Progenitor cell of endocrine pancreas (in vitro differentiated cells): ENCODE data around the gene MVB12B. TPM values are rescaled to one million over a fixed set of nuclear protein-coding genes. Genes with fewer than 3 reads are reported as not detected.
A peak's percentile ranks its signal among the peaks of the same experiment; 100 is the strongest.

ENCODE experiments used
- DNase-seq: peaks from one replicate; pipeline ENCODE4 v3.0.0; 2021; ENCODE audit warnings: low spot score; ENCODE audit not compliant: unreplicated experiment
- H3K27ac Mint-ChIP-seq: 2 replicates; pipeline ENCODE4 v1.8.0; 2021; ENCODE audit warnings: mild to moderate bottlenecking, moderate library complexity, mixed read lengths
- H3K27me3 Mint-ChIP-seq: 2 replicates; pipeline ENCODE4 v1.8.0; 2021; ENCODE audit warnings: mixed read lengths
- H3K36me3 Mint-ChIP-seq: 2 replicates; pipeline ENCODE4 v1.8.0; 2022; ENCODE audit warnings: mixed read lengths; ENCODE audit not compliant: insufficient read depth
- H3K4me1 Mint-ChIP-seq: 2 replicates; pipeline ENCODE4 v1.8.0; 2021; ENCODE audit warnings: low read depth, mixed read lengths
- H3K4me3 Mint-ChIP-seq: 2 replicates; pipeline ENCODE4 v1.8.0; 2021; ENCODE audit warnings: low read depth, mild to moderate bottlenecking, moderate library complexity, mixed read lengths
- H3K9me3 Mint-ChIP-seq: 2 replicates; pipeline ENCODE4 v1.8.0; 2021; ENCODE audit warnings: low read depth, mixed read lengths
- total RNA-seq: library from RNA; stranded (reverse); gene quantifications from 2 replicates; pipeline ENCODE4 v1.2.1, GENCODE V29; 2021
- TF ChIP-seq, protein P1 (sequence below): fragments of 200-600 bp; sonication (generic); IDR thresholded peaks from one replicate; pipeline ENCODE4 v1.5.0; 2021; ENCODE audit warnings: antibody characterized with exemption, mild to moderate bottlenecking; ENCODE audit not compliant: unreplicated experiment

The MVB12B gene
- total RNA-seq, 1 donor from 2014 or later: 34.6 TPM

DNA sequence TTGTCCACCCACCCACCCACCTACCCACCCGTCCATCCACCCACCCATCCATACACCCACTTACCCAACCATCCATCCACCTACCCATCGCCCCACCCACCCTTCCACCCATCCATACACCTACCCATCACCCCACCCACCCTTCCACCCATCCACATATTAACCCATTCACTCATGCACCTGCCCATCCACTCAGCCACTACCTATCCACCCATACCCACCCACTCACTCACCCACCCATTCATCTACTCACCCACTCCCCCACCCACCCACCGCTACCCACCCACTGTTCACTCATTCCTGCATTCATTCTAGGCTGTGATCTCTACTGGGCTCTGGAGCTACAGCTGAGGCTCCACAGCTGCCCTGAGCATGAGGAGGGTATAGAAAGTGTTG, 169.6 kb downstream of the MVB12B start:
- H3K27me3 Mint-ChIP-seq: peaks cover 21% of the 10 kb centered on the region
- no peaks in the 10 kb centered on the region for H3K9me3 Mint-ChIP-seq
- H3K4me1 Mint-ChIP-seq: peaks cover 4% of the 10 kb centered on the region
- DNase-seq: no peak
- H3K36me3 Mint-ChIP-seq: no peaks in the 10 kb centered on the region
- H3K4me3 Mint-ChIP-seq: no peak overlapping the region
- no peak overlapping the region for H3K27ac Mint-ChIP-seq
- TF ChIP-seq, protein P1, sequence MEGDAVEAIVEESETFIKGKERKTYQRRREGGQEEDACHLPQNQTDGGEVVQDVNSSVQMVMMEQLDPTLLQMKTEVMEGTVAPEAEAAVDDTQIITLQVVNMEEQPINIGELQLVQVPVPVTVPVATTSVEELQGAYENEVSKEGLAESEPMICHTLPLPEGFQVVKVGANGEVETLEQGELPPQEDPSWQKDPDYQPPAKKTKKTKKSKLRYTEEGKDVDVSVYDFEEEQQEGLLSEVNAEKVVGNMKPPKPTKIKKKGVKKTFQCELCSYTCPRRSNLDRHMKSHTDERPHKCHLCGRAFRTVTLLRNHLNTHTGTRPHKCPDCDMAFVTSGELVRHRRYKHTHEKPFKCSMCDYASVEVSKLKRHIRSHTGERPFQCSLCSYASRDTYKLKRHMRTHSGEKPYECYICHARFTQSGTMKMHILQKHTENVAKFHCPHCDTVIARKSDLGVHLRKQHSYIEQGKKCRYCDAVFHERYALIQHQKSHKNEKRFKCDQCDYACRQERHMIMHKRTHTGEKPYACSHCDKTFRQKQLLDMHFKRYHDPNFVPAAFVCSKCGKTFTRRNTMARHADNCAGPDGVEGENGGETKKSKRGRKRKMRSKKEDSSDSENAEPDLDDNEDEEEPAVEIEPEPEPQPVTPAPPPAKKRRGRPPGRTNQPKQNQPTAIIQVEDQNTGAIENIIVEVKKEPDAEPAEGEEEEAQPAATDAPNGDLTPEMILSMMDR: no peak

DNA sequence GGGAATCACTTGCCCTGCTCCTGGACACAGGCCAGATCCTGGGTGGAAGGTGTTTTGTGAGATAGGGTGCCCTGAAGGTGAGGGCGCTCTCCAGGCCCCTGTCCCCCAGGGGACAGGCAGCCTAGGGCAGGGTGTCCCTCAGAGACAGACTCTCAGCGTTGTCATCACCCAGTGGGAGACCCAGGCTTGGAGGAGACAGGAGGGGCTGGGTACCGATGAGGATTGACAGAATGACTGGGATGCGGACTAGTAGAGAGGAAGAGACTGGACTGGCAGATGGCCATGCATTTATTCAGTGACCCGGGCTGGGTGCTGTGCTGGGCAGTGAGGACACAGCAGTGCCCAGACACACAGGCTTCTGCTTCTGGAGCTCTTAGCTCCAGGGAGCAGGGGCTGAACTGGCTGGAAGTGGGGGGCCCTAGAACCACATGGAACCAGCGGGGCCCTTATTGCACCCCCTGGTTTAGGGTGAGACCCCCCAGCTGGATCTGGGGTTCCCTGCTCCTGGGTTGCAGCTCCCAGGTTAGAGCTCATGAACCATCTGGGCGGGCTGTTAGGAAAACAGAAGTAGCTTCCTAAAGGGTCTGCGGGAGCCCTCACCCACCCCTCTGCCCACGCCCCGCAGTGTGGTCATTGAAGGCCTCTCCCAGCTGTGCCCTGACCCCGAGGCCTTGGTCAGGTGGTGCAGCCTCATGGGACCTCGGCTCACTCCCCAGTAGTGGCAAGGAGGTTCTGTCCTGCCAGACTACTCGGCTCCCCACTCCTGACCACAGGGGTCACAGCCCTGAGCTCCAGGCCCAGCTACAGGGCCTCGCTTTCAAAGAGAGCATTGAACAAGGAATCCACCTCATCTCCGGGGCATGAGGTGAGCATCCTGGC, 170.4 kb downstream of the MVB12B start:
- H3K36me3 Mint-ChIP-seq: no peaks in the 10 kb centered on the region
- no peaks in the 10 kb centered on the region for H3K9me3 Mint-ChIP-seq
- H3K27me3 Mint-ChIP-seq: peaks cover 21% of the 10 kb centered on the region
- TF ChIP-seq, protein P1: no peak
- H3K4me1 Mint-ChIP-seq: peaks cover 4% of the 10 kb centered on the region
- H3K4me3 Mint-ChIP-seq: no peak overlapping the region
- no peak for DNase-seq
- no peak overlapping the region for H3K27ac Mint-ChIP-seq

DNA sequence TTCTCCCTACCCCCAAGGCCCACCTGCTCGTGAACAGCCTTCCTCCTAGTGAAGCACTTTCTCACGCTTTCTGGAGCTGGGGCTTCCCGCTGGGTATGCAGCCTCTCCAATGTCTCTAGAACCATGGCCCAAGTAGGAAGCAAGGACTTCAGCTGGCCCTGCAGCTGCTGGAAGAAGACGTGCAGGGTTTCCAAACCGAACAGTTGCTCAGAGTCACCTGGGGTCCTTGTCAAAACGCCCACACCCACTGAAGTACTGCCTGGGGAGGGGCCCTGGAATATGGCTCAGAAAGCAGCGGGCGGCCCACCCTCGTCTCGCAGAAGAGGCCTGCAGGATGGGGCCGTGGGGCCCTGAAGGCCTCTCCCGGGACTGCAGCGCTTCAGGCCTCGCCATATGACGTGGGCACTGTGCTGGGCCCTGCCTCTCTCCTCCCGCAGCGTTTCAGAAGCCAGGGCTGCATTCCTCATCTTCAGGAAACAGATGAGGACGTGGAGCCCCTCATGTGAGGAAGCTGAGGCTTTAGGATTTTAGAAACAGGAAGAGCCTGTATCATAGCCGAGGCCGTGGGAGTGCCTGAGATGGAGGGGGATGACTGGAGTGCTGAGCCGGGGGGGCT, 171.1 kb downstream of the MVB12B start:
- TF ChIP-seq, protein P1: no peak
- H3K9me3 Mint-ChIP-seq: no peaks in the 10 kb centered on the region
- no peak for DNase-seq
- H3K4me1 Mint-ChIP-seq: peaks cover 4% of the 10 kb centered on the region
- H3K4me3 Mint-ChIP-seq: no peak overlapping the region
- no peaks in the 10 kb centered on the region for H3K36me3 Mint-ChIP-seq
- H3K27me3 Mint-ChIP-seq: peaks cover 21% of the 10 kb centered on the region
- H3K27ac Mint-ChIP-seq: no peak overlapping the region

DNA sequence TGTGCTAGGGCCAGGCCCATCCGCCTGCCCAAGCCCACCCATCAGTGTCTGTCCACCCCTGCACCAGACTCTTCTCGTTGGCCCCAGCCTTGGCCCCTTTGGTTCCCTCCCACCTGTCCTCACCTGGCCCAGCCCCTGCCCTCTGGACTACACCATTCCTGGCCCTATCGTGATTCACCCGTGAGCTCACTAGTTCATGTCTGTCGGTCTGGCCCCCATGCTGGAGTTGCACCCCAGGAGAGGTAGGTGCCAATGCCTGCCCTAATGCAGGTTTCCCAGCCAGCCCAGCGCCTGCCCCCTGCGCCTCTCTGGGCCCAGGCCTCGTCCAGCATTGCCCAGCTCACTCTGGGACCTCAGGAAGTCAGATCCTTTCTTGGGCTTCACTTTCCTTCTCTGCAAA, 171.7 kb downstream of the MVB12B start:
- DNase-seq: no peak
- Mint-ChIP-seq H3K4me3 (no peak overlapping the region), H3K9me3 (no peaks in the 10 kb centered on the region), H3K4me1 (peaks cover 4% of the 10 kb centered on the region), H3K27me3 (peaks cover 21% of the 10 kb centered on the region), H3K36me3 (no peaks in the 10 kb centered on the region), H3K27ac (no peak overlapping the region)
- TF ChIP-seq, protein P1: no peak

DNA sequence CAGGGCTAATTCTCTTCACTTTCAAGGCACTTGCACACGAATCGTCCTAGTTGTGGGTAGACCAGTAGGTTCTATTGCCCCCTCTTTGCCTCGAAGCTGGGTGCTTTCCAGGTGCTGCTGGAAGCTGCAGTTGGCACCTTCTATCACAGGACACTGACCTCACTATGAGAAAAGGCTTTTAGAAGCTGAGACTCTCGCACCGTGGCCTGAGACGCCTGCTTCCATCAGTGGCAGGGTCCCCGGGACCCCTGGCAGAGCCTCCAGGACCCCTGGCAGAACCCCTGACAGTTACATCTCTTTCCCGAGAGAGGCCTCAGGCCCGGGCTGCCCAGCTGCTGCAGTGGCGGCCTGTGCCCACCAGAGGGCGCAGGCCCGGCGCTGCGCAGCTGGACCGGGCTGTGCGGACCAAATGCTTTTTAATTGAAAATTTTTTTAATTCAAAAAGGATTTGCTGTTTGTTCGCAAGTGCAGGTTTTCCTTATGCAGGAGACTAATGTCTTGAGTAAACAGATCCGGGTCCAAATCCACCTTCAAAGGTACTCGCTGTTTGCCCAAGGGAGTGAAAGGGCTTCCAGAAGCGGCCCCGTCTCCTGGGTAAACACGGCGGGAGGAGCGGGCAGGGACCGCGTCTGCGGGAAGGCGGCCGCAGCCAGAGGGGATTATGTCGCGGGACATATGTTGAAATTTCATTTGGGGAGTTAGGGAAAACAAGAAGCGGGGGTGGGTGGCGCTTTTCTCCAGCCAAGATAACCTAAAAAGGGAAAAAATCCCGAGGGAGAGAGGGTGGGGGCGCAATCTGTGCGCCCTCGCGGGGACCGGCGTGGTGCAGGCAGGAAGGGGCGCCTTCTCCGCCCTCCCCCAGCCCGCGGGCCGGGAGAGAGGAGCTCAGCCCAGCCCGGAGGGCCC, 172.6 kb downstream of the MVB12B start:
- H3K4me1 Mint-ChIP-seq: peaks cover 4% of the 10 kb centered on the region
- H3K9me3 Mint-ChIP-seq: no peaks in the 10 kb centered on the region
- no peaks in the 10 kb centered on the region for H3K36me3 Mint-ChIP-seq
- no peak for DNase-seq
- peaks cover 21% of the 10 kb centered on the region for H3K27me3 Mint-ChIP-seq
- peak overlapping the region; percentile 44 for H3K4me3 Mint-ChIP-seq
- TF ChIP-seq, protein P1: peak; percentile 100
- H3K27ac Mint-ChIP-seq: peak overlapping the region; percentile 69
